Activated CD4-positive, alpha-beta memory T cell treated with anti-CD3 and anti-CD28 coated beads, Interleukin-2, amount 10 ng/mL, durations not matched to agents 7 days and 5 days (primary cell): Measurements from ENCODE around the gene ILKAP. TPM values are rescaled to one million over a fixed set of nuclear protein-coding genes. Genes with fewer than 3 reads are reported as not detected.

Experiments used
- CTCF ChIA-PET: fragments of 350-600 bp; sonication (Branson Sonifier 250); formaldehyde crosslinking; loops from one replicate; lab custom pipeline; 2021; ENCODE audit warnings: antibody characterized with exemption, inconsistent platforms; lab: Charles Lee
- POLR2A ChIA-PET: fragments of 350-600 bp; sonication (Branson Sonifier 250); formaldehyde crosslinking; loops from one replicate; lab custom pipeline; 2021; ENCODE audit warnings: antibody characterized with exemption; lab: Charles Lee
- DNase-seq: peaks from one replicate; pipeline ENCODE4 v3.0.0-alpha.2; 2020
- H3K27ac Mint-ChIP-seq: one replicate; pipeline ENCODE4 v1.8.0; 2021; ENCODE audit warnings: mild to moderate bottlenecking, mixed read lengths
- H3K27me3 Mint-ChIP-seq: one replicate; pipeline ENCODE4 v1.8.0; 2021; ENCODE audit warnings: mixed read lengths
- H3K36me3 Mint-ChIP-seq: one replicate; pipeline ENCODE4 v1.8.0; 2021; ENCODE audit warnings: low read depth, mixed read lengths
- H3K4me1 Mint-ChIP-seq: one replicate; pipeline ENCODE4 v1.8.0; 2021; ENCODE audit warnings: mixed read lengths
- H3K4me3 Mint-ChIP-seq: one replicate; pipeline ENCODE4 v1.8.0; 2021; ENCODE audit warnings: mild to moderate bottlenecking, mixed read lengths
- H3K9me3 Mint-ChIP-seq: one replicate; pipeline ENCODE4 v1.8.0; 2021; ENCODE audit warnings: mixed read lengths
- total RNA-seq, 2 experiments: library from RNA; stranded (reverse); gene quantifications; one replicate each; pipeline ENCODE4 v1.2.3, GENCODE V29; 2021

ILKAP gene
- 10 to 100 TPM; 50.8 to 54.3 TPM for total RNA-seq

GRCh38 chr2:238203094-238203972, at the start of gene ILKAP:
Gene ILKAP (minus strand): TSS chr2:238203695. CDS start chr2:238203553, 142 bp downstream.
- ChIA-PET CTCF (interaction anchor here (0.9 to 1.3 kb wide), 5 partner anchors 12 to 345 kb away, joined by 3 to 9 read pairs (median 3); no protein-coding TSS in a partner anchor), POLR2A (interaction anchor here (0.8 to 3.1 kb wide), 22 partner anchors 8 to 514 kb away, joined by 3 to 15 read pairs (median 4); partner anchors contain the start of genes HES6, PER2 and SCLY)
- H3K27ac Mint-ChIP-seq, result peak within 1 kb of the TSS; percentile 81
- peaks cover 12% of the 10 kb centered on the region for H3K36me3 Mint-ChIP-seq
- no peaks in the 10 kb centered on the region for H3K9me3 Mint-ChIP-seq
- H3K27me3 Mint-ChIP-seq, result peaks cover 2% of the 10 kb centered on the region
- H3K4me1 Mint-ChIP-seq, result peaks cover 45% of the 10 kb centered on the region
- peak within 1 kb of the TSS; percentile 82 for H3K4me3 Mint-ChIP-seq
- peak; percentile 90 for DNase-seq

- POLR2A ChIA-PET, result no interaction called here
- H3K4me3 Mint-ChIP-seq, result no peak overlapping the region
- no peak for DNase-seq
- H3K36me3 Mint-ChIP-seq, result peaks cover 3% of the 10 kb centered on the region
- H3K4me1 Mint-ChIP-seq, result no peaks in the 10 kb centered on the region
- no peak overlapping the region for H3K27ac Mint-ChIP-seq
- CTCF ChIA-PET, result interaction anchor here (2.5 kb wide), 1 partner anchor 11 kb away, joined by 14 read pairs; no protein-coding TSS in a partner anchor
- H3K9me3 Mint-ChIP-seq, result no peaks in the 10 kb centered on the region
- H3K27me3 Mint-ChIP-seq, result no peaks in the 10 kb centered on the region
Observed at GRCh38 chr2:238252766-238253630, 49.5 kb upstream of the ILKAP start.

GRCh38 chr2:238251986-238252385, 48.5 kb upstream of the ILKAP start:
- no peaks in the 10 kb centered on the region for H3K4me1 Mint-ChIP-seq
- no peak overlapping the region for H3K4me3 Mint-ChIP-seq
- peaks cover 3% of the 10 kb centered on the region for H3K36me3 Mint-ChIP-seq
- CTCF ChIA-PET, result interaction anchor here (2.5 kb wide), 1 partner anchor 12 kb away, joined by 14 read pairs; no protein-coding TSS in a partner anchor
- H3K27me3 Mint-ChIP-seq, result no peaks in the 10 kb centered on the region
- POLR2A ChIA-PET, result no interaction called here
- H3K27ac Mint-ChIP-seq, result no peak overlapping the region
- DNase-seq, result no peak
- H3K9me3 Mint-ChIP-seq, result no peaks in the 10 kb centered on the region

GRCh38 chr2:238251331-238251730, 47.8 kb upstream of the ILKAP start:
- H3K4me3 Mint-ChIP-seq, result no peak overlapping the region

GRCh38 chr2:238250896-238251295, 47.4 kb upstream of the ILKAP start:
- ChIA-PET POLR2A (interaction anchor here (0.9 kb wide), 1 partner anchor 12 kb away, joined by 4 read pairs; no protein-coding TSS in a partner anchor), CTCF (no interaction called here)
- H3K36me3 Mint-ChIP-seq, result peaks cover 3% of the 10 kb centered on the region
- H3K27me3 Mint-ChIP-seq, result no peaks in the 10 kb centered on the region
- no peaks in the 10 kb centered on the region for H3K9me3 Mint-ChIP-seq
- H3K4me3 Mint-ChIP-seq, result no peak overlapping the region
- no peak overlapping the region for H3K27ac Mint-ChIP-seq
- no peaks in the 10 kb centered on the region for H3K4me1 Mint-ChIP-seq
- DNase-seq, result no peak

More at GRCh38 chr2:238251331-238251730, 47.8 kb upstream of the ILKAP start:
- ChIA-PET CTCF (no interaction called here), POLR2A (interaction anchor here (0.9 kb wide), 1 partner anchor 12 kb away, joined by 4 read pairs; no protein-coding TSS in a partner anchor)
- H3K36me3 Mint-ChIP-seq, result peaks cover 3% of the 10 kb centered on the region
- H3K27ac Mint-ChIP-seq, result no peak overlapping the region
- H3K27me3 Mint-ChIP-seq, result no peaks in the 10 kb centered on the region
- no peaks in the 10 kb centered on the region for H3K4me1 Mint-ChIP-seq
- no peaks in the 10 kb centered on the region for H3K9me3 Mint-ChIP-seq
- DNase-seq, result no peak

GRCh38 chr2:238247841-238248453, 44.5 kb upstream of the ILKAP start:
- Mint-ChIP-seq H3K9me3 (no peaks in the 10 kb centered on the region), H3K36me3 (no peaks in the 10 kb centered on the region), H3K27me3 (no peaks in the 10 kb centered on the region), H3K4me3 (no peak overlapping the region), H3K27ac (no peak overlapping the region), H3K4me1 (no peaks in the 10 kb centered on the region)
- ChIA-PET CTCF (no interaction called here), POLR2A (interaction anchor here (1.0 kb wide), 1 partner anchor 11 kb away, joined by 4 read pairs; no protein-coding TSS in a partner anchor)
- DNase-seq, result no peak

GRCh38 chr2:238247002-238247822, 43.7 kb upstream of the ILKAP start:
- Mint-ChIP-seq H3K9me3 (no peaks in the 10 kb centered on the region), H3K4me1 (no peaks in the 10 kb centered on the region), H3K27me3 (peaks cover 3% of the 10 kb centered on the region), H3K4me3 (no peak overlapping the region), H3K27ac (no peak overlapping the region), H3K36me3 (no peaks in the 10 kb centered on the region)
- ChIA-PET CTCF (no interaction called here), POLR2A (interaction anchor here (1.0 kb wide), 1 partner anchor 11 kb away, joined by 4 read pairs; no protein-coding TSS in a partner anchor)
- no peak for DNase-seq

- no peak overlapping the region for H3K27ac Mint-ChIP-seq
- POLR2A ChIA-PET, result no interaction called here
- H3K4me3 Mint-ChIP-seq, result no peak overlapping the region
- no peak for DNase-seq
- peaks cover 6% of the 10 kb centered on the region for H3K4me1 Mint-ChIP-seq
- no peaks in the 10 kb centered on the region for H3K9me3 Mint-ChIP-seq
- no peaks in the 10 kb centered on the region for H3K36me3 Mint-ChIP-seq
- CTCF ChIA-PET, result no interaction called here
- H3K27me3 Mint-ChIP-seq, result peaks cover 17% of the 10 kb centered on the region
Observed at GRCh38 chr2:238244151-238244550, 40.7 kb upstream of the ILKAP start.

GRCh38 chr2:238243496-238244076, 40.1 kb upstream of the ILKAP start:
- Mint-ChIP-seq H3K9me3 (no peaks in the 10 kb centered on the region), H3K27me3 (peaks cover 17% of the 10 kb centered on the region)

GRCh38 chr2:238242731-238243495, 39.4 kb upstream of the ILKAP start:
- Mint-ChIP-seq H3K4me3 (no peak overlapping the region), H3K9me3 (no peaks in the 10 kb centered on the region)
- DNase-seq, result no peak

More at GRCh38 chr2:238243496-238244076, 40.1 kb upstream of the ILKAP start:
- CTCF ChIA-PET, result interaction anchor here (0.9 kb wide), 1 partner anchor 21 kb away, joined by 3 read pairs; no protein-coding TSS in a partner anchor
- DNase-seq, result no peak
- H3K4me1 Mint-ChIP-seq, result peaks cover 6% of the 10 kb centered on the region
- POLR2A ChIA-PET, result no interaction called here
- H3K4me3 Mint-ChIP-seq, result no peak overlapping the region
- H3K27ac Mint-ChIP-seq, result no peak overlapping the region
- H3K36me3 Mint-ChIP-seq, result no peaks in the 10 kb centered on the region

GRCh38 chr2:238241970-238242369, 38.5 kb upstream of the ILKAP start:
- Mint-ChIP-seq H3K27me3 (peaks cover 31% of the 10 kb centered on the region), H3K4me3 (no peak overlapping the region), H3K9me3 (no peaks in the 10 kb centered on the region), H3K36me3 (no peaks in the 10 kb centered on the region), H3K4me1 (peaks cover 9% of the 10 kb centered on the region), H3K27ac (no peak overlapping the region)
- CTCF ChIA-PET, result interaction anchor here (1.4 kb wide), 1 partner anchor 21 kb away, joined by 3 read pairs; no protein-coding TSS in a partner anchor
- POLR2A ChIA-PET, result no interaction called here
- no peak for DNase-seq

More at GRCh38 chr2:238242731-238243495, 39.4 kb upstream of the ILKAP start:
- peaks cover 9% of the 10 kb centered on the region for H3K4me1 Mint-ChIP-seq
- POLR2A ChIA-PET, result no interaction called here
- H3K27ac Mint-ChIP-seq, result no peak overlapping the region
- no peaks in the 10 kb centered on the region for H3K36me3 Mint-ChIP-seq
- CTCF ChIA-PET, result interaction anchor here (0.9 to 1.4 kb wide), 2 partner anchors 20 to 21 kb away, joined by 3 read pairs; no protein-coding TSS in a partner anchor
- peaks cover 24% of the 10 kb centered on the region for H3K27me3 Mint-ChIP-seq
